AG09309 (cell line): ENCODE data around the gene LAMTOR1.

Experiments
- DNase-seq: peaks from one replicate; pipeline ENCODE4 v3.0.0-alpha.2; 2010; ENCODE audit warnings: low read depth
- H3K4me3 ChIP-seq: 2 replicates; pipeline ENCODE4 v1.5.1; 2011; ENCODE audit warnings: mild to moderate bottlenecking, low read depth, low read length, moderate library complexity; ENCODE audit not compliant: control insufficient read depth
- CTCF ChIP-seq: IDR thresholded peaks from 2 replicates; pipeline ENCODE4 v1.5.1; 2011; ENCODE audit warnings: mild to moderate bottlenecking, low read depth, low read length, inconsistent platforms; ENCODE audit not compliant: insufficient read depth, control insufficient read depth; ENCODE audit errors: missing control alignments

LAMTOR1 gene

GRCh38 chr11:72116019-72116755 lies 13.1 kb upstream of the LAMTOR1 start:
- no peak for TF ChIP-seq CTCF
- no peak overlapping the region for H3K4me3 ChIP-seq
- no peak for DNase-seq

GRCh38 chr11:72114570-72114969 lies 11.5 kb upstream of the LAMTOR1 start:
- DNase-seq = no peak
- no peak for TF ChIP-seq CTCF
- no peak overlapping the region for H3K4me3 ChIP-seq

GRCh38 chr11:72112978-72113808 lies 10.1 kb upstream of the LAMTOR1 start:
- no peak for DNase-seq
- peak overlapping the region; percentile 76 for H3K4me3 ChIP-seq
- no peak for TF ChIP-seq CTCF

GRCh38 chr11:72112143-72112977 lies 9.3 kb upstream of the LAMTOR1 start, which contains the start of gene ANAPC15:
Gene ANAPC15 (minus strand): TSS chr11:72112695. CDS start chr11:72111276, 1,419 bp downstream.
- TF ChIP-seq CTCF = no peak
- DNase-seq = peak; percentile 98
- peak within 1 kb of the TSS; percentile 76 for H3K4me3 ChIP-seq

- H3K4me3 ChIP-seq = peak overlapping the region; percentile 76
- DNase-seq = no peak
- TF ChIP-seq CTCF = no peak
Measured at GRCh38 chr11:72111300-72112142, 8.4 kb upstream of the LAMTOR1 start.

GRCh38 chr11:72105888-72106287 lies 2.8 kb upstream of the LAMTOR1 start, which contains the start of gene TOMT:
Gene TOMT (plus strand): TSS chr11:72105924. CDS start chr11:72105952, 28 bp downstream.
- DNase-seq = no peak
- no peak for TF ChIP-seq CTCF
- H3K4me3 ChIP-seq = no peak within 1 kb of the TSS
